Measurements from ENCODE around the gene CYP4F12. TPM values are rescaled to one million over a fixed set of nuclear protein-coding genes. Genes with fewer than 3 reads are reported as not detected.
"Not testable (repeated sequence)": the region's sequence is repeated elsewhere in the genome, so short reads cannot be mapped to it uniquely, and the experiment has no call there.

Gene CYP4F12
- polyA plus RNA-seq, 1 donor (not counting 4 experiments of a cell fraction or from before 2014, with no cell fraction given) = 2.0 TPM

- no peak for TF ChIP-seq CTCF (optimal IDR thresholded peaks at IDR 0.05 in 1 of 3, IDR thresholded peaks at IDR 0.05 in 1 of 3, conservative IDR thresholded peaks at IDR 0.05 in 1 of 3; ENCODE audit: extremely low read depth in 1 of 3, insufficient read depth in 2 of 3, low read length in 3 of 3)
- no peak for TF ChIP-seq EZH2 (IDR thresholded peaks at IDR 0.05; ENCODE audit: low read length)
- no peak for DNase-seq (ENCODE audit: low read depth, low spot score)
- H3K27me3 ChIP-seq (ENCODE audit: control insufficient read depth, extremely low read depth, insufficient read depth, low read length) = peaks cover 4% of the 10 kb centered on the region
- H3K36me3 ChIP-seq (ENCODE audit: control insufficient read depth in 2 of 2, extremely low read depth in 1 of 2, insufficient read depth in 2 of 2, low read length in 2 of 2) = no peaks in the 10 kb centered on the region
- no peaks in the 10 kb centered on the region for H4K20me1 ChIP-seq (ENCODE audit: control insufficient read depth, extremely low read depth, insufficient read depth, low read length)
- H3K79me2 ChIP-seq (ENCODE audit: control insufficient read depth, insufficient read depth, low read length) = no peaks in the 10 kb centered on the region
- H3K4me3 ChIP-seq (ENCODE audit: control insufficient read depth in 2 of 3, extremely low read depth in 1 of 3, insufficient read depth in 2 of 3, low read depth in 1 of 3, low read length in 3 of 3) = no peak overlapping the region
- FAIRE-seq = no peak
- no peaks in the 10 kb centered on the region for H3K4me1 ChIP-seq (ENCODE audit: control insufficient read depth, extremely low read depth, insufficient read depth, low read length)
- no peaks in the 10 kb centered on the region for H3K9me3 ChIP-seq (ENCODE audit: control insufficient read depth, low read depth, low read length)
- no peaks in the 10 kb centered on the region for H3K9me1 ChIP-seq (ENCODE audit: control insufficient read depth, extremely low read depth, insufficient read depth, low read length)
- dilution Hi-C loops (cut with MboI; ENCODE audit: extremely low pct_ligation_motif_present, low sequenced_read_pairs) = no loop called here
- no peak overlapping the region for H3K9ac ChIP-seq (ENCODE audit: control insufficient read depth, extremely low read depth, insufficient read depth, low read length)
- no peak overlapping the region for H2AFZ ChIP-seq (ENCODE audit: control insufficient read depth, low read length)
- H3K4me2 ChIP-seq (ENCODE audit: control insufficient read depth, extremely low read depth, insufficient read depth, low read depth, low read length) = no peak overlapping the region
- no peak overlapping the region for H3K27ac ChIP-seq (ENCODE audit: control insufficient read depth, insufficient read depth, low read length)
Observed at GRCh38 chr19:15679089-15679488, 6.2 kb downstream of the CYP4F12 start.

- H3K4me3 ChIP-seq (ENCODE audit: control insufficient read depth in 2 of 3, extremely low read depth in 1 of 3, insufficient read depth in 2 of 3, low read depth in 1 of 3, low read length in 3 of 3); H3K9ac ChIP-seq (ENCODE audit: control insufficient read depth, extremely low read depth, insufficient read depth, low read length); dilution Hi-C loops (cut with MboI; ENCODE audit: extremely low pct_ligation_motif_present, low sequenced_read_pairs); DNase-seq (ENCODE audit: low read depth, low spot score); H4K20me1 ChIP-seq (ENCODE audit: control insufficient read depth, extremely low read depth, insufficient read depth, low read length); H2AFZ ChIP-seq (ENCODE audit: control insufficient read depth, low read length); H3K36me3 ChIP-seq (ENCODE audit: control insufficient read depth in 2 of 2, extremely low read depth in 1 of 2, insufficient read depth in 2 of 2, low read length in 2 of 2); H3K27ac ChIP-seq (ENCODE audit: control insufficient read depth, insufficient read depth, low read length); H3K4me1 ChIP-seq (ENCODE audit: control insufficient read depth, extremely low read depth, insufficient read depth, low read length); H3K9me1 ChIP-seq (ENCODE audit: control insufficient read depth, extremely low read depth, insufficient read depth, low read length); H3K9me3 ChIP-seq (ENCODE audit: control insufficient read depth, low read depth, low read length); FAIRE-seq; H3K4me2 ChIP-seq (ENCODE audit: control insufficient read depth, extremely low read depth, insufficient read depth, low read depth, low read length); H3K27me3 ChIP-seq (ENCODE audit: control insufficient read depth, extremely low read depth, insufficient read depth, low read length); H3K79me2 ChIP-seq (ENCODE audit: control insufficient read depth, insufficient read depth, low read length): not testable (repeated sequence)
Observed at GRCh38 chr19:15679865-15680264, 7.0 kb downstream of the CYP4F12 start.

Data from keratinocyte (primary cell).